ENCODE data around the gene ARL5B. TPM values are rescaled to one million over a fixed set of nuclear protein-coding genes. Genes with fewer than 3 reads are reported as not detected.
"Not testable (repeated sequence)": the region's sequence is repeated elsewhere in the genome, so short reads cannot be mapped to it uniquely, and the experiment has no call there.

Gene ARL5B
- polyA plus RNA-seq (ENCODE audit: insufficient read length in 3 of 3): 10 to 100 TPM; 43.4 to 48.2 (median 43.9) TPM

DNA sequence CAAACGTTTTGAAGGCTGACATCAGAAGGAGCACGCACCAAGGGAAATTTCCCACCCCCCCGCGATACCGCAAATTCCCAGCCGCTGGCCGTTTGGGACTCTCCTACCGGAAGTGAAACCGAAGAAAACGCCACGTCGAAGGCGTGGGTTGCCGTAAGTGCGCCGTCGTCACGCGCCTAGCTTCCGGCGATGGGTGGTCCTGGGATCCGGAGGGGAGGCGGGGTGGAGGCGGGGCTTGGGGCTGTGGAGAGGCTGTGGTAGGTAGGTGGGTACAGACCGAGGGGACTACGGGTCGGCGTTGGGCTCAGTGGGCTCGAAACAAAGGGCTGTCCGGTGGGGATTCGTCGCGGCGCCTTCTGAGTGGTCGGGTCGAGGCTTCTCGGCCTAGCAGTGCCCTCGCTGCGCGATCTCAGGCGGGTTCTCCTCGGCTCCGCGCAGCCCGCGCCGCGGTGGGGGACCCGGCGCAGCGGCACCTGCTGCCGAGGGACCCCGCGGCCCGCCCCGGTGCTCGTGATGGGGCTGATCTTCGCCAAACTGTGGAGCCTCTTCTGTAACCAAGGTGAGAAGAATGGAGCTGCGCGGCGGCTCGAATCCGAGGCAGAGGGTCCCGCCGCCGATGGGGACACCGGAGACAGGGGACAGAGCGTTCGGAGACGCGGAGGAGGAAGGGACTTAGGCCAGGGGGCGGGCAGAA is at the start of gene ARL5B:
TSS of gene ARL5B (plus strand) at position 307 of the 694 bp plus-strand sequence. CDS start at position 514, 207 bp downstream.
- peak; percentile 92 to 96 (median 93) for DNase-seq (ENCODE audit: low read depth in 3 of 3, low spot score in 2 of 3)

DNA sequence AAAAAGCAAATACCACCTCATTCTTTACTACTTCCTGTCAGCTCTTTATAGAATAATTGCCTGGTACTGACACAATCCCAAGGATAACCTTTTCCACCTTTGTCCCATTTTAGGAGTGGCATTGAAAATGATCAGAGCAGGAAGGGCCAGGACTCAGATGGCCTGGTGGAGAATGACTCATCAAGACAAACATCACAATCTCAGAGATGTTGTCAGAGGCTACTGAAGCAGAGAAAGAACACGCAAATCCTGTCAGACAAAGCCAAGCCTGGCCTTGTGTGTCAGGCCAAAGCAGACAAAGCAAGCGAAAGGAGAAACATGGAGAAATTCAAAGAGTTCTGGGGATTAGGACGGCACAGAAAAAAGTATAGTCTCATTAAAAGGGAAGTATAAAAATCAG is 48.7 kb upstream of the ARL5B start:
- no peak for DNase-seq (ENCODE audit: low read depth in 3 of 3, low spot score in 2 of 3)

DNA sequence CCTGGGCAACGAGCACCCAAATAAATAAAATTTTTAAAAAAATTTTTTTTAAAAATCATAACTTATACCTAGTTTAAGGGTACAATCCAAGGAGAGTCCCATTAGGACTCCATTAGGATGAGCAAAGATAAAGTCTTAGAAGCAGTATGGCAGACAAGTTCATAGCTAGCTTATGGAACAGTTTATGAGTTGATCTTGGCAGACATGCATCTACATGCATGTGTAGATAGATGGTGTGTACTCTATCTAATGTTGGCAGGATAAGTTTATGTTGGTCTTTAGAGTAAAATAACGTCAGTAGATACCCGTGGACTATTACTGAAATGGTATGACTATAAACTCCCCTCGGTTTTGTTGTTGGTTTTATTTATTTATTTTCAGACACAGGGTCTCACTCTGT is 48.1 kb upstream of the ARL5B start:
- no peak for DNase-seq (ENCODE audit: low read depth in 3 of 3, low spot score in 2 of 3)

DNA sequence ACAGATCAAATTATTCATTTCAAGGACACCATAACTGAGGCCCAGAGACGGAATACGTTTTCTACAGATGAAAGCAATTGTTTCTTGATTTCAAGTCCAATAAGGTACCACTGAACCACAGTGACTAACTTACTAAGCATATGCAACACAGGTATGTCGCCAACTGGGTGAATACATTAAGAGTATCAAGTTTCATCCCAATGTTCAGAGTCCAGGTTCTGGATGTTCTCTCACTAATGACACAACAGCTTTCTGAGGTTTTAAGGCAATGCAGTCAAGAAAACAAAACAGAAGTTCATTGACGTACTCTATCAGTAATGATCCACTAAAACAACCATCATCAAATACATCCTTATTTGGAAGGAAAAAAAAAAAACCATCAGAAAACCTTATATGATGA is 43.6 kb upstream of the ARL5B start:
- DNase-seq (ENCODE audit: low read depth in 3 of 3, low spot score in 2 of 3): no peak

GRCh38 chr10:18616337-18616736 is 42.9 kb upstream of the ARL5B start:
- DNase-seq (ENCODE audit: low read depth in 3 of 3, low spot score in 2 of 3): no peak

GRCh38 chr10:18619016-18619415 is 40.2 kb upstream of the ARL5B start:
- no peak for DNase-seq (ENCODE audit: low read depth in 3 of 3, low spot score in 2 of 3)

DNA sequence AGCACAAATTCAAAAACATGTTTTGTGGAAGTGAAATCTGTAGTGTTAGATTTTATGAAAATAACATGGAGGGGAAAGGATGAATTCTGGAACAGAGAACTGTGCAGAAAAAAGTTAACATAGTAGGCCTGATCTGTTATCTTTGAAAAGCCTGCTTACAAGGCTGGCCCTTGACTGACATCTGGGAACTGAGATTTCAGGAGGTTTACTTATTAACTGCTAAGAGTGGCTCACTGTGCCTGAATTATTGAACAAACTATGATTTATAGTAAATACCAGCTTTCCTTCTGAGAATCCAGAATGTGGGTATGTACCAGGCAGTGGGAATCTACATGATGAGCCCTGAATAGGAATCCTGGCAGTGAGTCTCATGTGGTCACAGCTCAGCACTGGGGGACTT is 38.4 kb upstream of the ARL5B start:
- no peak for DNase-seq (ENCODE audit: low read depth in 3 of 3, low spot score in 2 of 3)

- not testable (repeated sequence) for DNase-seq (ENCODE audit: low read depth in 3 of 3, low spot score in 2 of 3)
Observed at GRCh38 chr10:18623671-18624070, 35.6 kb upstream of the ARL5B start.

GRCh38 chr10:18625886-18626285 is 33.3 kb upstream of the ARL5B start:
- no peak for DNase-seq (ENCODE audit: low read depth in 3 of 3, low spot score in 2 of 3)

DNA sequence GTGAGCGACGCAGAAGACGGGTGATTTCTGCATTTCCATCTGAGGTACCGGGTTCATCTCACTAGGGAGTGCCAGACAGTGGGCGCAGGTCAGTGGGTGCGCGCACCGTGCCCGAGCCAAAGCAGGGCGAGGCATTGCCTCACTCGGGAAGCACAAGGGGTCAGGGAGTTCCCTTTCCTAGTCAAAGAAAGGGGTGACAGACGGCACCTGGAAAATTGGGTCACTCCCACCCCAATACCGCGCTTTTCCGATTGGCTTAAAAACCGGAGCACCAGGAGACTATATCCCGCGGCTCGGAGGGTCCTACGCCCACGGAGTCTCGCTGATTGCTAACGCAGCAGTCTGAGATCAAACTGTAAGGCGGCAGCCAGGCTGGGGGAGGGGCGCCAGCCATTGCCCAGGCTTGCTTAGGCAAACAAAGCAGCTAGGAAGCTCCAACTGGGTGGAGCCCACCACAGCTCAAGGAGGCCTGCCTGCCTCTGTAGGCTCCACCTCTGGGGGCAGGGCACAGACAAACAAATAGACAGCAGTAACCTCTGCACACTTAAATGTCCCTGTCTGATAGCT is 31.7 kb upstream of the ARL5B start:
- peak in 1 of 3 donors; percentile 16 for DNase-seq (ENCODE audit: low read depth in 3 of 3, low spot score in 2 of 3)

GRCh38 chr10:18632500-18632899 is 26.7 kb upstream of the ARL5B start:
- not testable (repeated sequence) for DNase-seq (ENCODE audit: low read depth in 3 of 3, low spot score in 2 of 3)

GRCh38 chr10:18635995-18636394 is 23.2 kb upstream of the ARL5B start:
- no peak for DNase-seq (ENCODE audit: low read depth in 3 of 3, low spot score in 2 of 3)

- DNase-seq (ENCODE audit: low read depth in 3 of 3, low spot score in 2 of 3): not testable (repeated sequence)
Observed at GRCh38 chr10:18637400-18637799, 21.8 kb upstream of the ARL5B start.

DNA sequence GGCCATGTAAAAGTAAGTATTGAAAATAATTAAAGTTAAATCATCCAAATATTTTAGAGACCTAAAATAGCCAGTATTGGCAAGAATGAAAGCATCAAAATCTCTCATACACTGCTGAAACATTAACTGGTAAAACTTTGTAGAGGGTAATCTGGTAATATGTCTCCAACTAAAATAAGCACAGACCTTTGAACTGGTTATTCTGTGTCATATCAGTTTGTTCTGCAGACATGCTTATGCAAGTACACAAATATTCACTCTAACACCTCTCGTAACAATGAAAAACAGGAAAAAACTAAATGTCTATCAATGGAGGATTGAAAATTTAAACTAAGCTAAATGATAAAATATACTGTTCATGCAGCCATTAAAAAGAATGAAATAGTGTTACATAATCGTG is 19.5 kb upstream of the ARL5B start:
- not testable (repeated sequence) for DNase-seq (ENCODE audit: low read depth in 3 of 3, low spot score in 2 of 3)

GRCh38 chr10:18647151-18647550 is 12.1 kb upstream of the ARL5B start:
- no peak for DNase-seq (ENCODE audit: low read depth in 3 of 3, low spot score in 2 of 3)

DNA sequence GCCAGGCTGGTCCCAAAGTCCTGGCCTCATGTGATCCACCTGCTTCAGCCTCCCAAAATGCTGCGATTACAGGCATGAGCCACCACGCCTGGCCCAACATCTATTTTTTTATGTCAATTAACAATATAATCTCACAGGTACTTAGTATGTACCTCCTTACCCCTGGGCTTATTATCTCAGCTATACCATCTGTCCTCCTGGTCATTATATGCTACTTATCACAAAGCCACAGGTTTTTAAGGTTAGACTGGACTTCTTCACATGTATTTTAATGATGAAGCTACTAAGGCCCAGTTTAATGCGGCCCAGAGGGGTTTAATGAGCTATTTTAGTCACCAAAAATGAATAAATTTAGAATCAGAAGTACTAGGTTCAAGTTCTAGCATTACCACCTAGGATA is 11.3 kb upstream of the ARL5B start:
- no peak for DNase-seq (ENCODE audit: low read depth in 3 of 3, low spot score in 2 of 3)

DNA sequence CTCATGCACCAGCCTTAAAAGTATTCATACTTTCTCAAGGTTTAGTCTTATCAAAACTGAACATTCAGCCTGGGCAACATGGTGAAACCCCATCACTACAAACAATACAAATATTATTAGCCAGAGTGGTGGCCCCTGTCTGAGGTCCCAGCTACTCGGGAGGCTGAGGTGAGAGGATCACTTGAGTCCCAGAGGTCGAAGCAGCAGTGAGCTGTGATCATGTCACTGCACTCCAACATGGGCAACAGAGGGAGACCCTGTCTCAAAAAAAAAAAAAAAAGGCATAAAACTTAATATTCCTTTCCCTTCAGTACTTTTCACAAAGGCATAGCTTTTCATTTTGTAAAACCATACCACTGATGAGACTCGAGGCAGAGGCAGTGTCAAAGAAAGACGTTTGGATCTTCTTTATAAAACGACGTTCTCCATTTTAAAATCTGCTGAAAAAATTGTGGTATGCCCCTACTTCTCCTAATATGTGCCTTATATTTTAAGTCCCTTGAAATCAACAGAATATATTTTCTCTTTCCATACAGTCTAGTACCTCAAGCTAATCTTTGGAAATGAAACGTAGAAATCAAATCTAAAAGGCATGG is 9.8 kb upstream of the ARL5B start:
- no peak for DNase-seq (ENCODE audit: low read depth in 3 of 3, low spot score in 2 of 3)

DNA sequence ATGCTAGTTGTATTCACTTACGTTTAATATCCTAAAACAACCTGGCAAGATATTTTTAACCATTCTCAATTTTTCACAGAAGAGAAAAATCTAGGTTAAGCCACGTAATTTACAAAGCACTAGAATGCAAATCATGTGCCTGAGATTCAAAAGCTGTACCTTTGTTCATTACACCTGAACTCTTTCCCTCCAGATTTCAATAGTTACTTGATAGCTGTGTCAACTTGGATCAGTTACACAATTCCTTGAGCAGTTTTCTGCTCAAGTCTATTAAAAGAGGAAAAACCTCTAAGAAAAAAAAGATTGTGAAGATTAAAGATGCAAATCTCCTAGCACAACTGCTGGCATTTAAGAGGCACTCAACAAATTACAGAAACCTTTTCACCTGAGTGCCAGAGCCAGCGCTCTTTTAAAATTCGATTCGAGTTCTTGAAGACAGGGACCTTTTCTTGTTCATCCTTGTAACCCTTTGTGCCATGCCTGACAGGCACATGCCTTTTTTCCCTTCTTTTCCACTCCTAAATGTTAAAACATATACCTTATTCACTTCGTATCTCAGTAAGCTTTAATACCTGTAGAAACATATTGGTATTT is 8.7 kb upstream of the ARL5B start:
- DNase-seq (ENCODE audit: low read depth in 3 of 3, low spot score in 2 of 3): peak in 1 of 3 donors; percentile 6

- DNase-seq (ENCODE audit: low read depth in 3 of 3, low spot score in 2 of 3): peak; percentile 77 to 84 (median 83)
Observed at GRCh38 chr10:18651324-18652007, 7.8 kb upstream of the ARL5B start, which contains the start of gene NSUN6. Gene NSUN6 (minus strand): TSS chr10:18651587. CDS start chr10:18651203, 384 bp downstream.

DNA sequence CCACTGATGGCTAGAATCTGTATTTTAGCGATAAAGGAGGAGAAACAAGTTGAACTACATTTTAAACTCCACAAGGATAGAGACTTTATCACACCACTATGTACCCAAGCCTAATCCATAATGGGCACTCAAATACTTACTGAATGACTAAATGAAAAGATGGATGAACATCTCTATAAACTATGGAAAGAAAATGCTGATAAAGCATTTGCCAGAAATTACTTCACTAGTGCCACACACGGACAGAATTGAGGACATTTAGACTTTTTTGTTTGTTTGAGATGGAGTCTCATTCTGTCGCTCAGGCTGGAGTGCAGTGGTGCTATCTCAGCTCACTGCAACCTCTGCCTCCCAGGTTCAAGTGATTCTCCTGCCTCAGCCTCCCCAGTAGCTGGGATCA is 6.1 kb upstream of the ARL5B start:
- no peak for DNase-seq (ENCODE audit: low read depth in 3 of 3, low spot score in 2 of 3)

- no peak for DNase-seq (ENCODE audit: low read depth in 3 of 3, low spot score in 2 of 3)
Observed at GRCh38 chr10:18656724-18657123, 2.5 kb upstream of the ARL5B start.

Measured in right renal cortex interstitium (tissue), 3 donors.